Measurements from ENCODE around the gene KLHL28.

GRCh38 chr14:44955528-44955927, 6.2 kb downstream of the KLHL28 start:
- no peak for TF ChIP-seq CTCF (conservative IDR thresholded peaks at IDR 0.05; ENCODE audit: low read length)
- TF ChIP-seq EZH2phosphoT487 (IDR thresholded peaks at IDR 0.05; ENCODE audit: borderline replicate concordance): no peak

Measured in Loucy (cell line).